ENCODE measurements around the gene GPR161.
A peak's percentile ranks its signal among the peaks of the same experiment; 100 is the strongest.

Gene GPR161

DNA sequence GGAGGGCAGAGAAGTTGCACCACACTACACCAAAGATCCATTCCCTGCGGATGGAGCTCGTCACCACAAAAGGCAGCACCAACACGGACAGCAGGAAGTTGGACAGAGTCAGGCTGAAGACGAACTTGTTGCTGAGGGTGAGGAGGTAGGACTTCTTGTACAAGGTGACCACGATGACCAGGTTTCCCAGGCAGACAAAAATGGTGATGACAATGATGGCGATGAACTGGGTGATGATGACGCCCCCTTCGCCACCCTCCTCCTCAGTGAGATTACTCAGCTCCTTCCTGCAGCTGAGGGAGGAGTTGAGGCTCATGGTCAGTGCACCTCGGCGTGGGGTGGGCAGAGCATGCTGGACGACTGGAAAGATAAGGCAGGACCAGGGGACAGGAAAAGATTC lies 32.2 kb downstream of the GPR161 start:
- no peak for DNase-seq

DNA sequence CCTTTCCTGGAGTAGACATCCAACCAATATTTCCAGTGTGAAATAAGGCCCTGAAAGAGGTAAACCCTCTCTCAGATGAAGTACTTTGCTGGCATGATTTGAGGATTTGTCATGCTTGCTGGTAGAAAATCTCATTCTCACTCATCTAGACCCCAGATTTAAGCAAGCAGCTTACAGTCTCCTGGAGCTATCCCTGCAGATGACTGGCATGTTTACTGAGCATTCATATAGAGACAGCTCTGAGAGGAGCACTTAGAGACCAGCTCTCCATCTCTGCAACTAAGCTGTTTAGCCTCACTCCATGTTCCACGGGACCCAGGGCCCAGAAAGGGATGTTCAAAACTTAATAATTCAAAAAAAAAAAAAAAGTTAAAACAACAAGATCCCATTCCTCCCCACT lies 34.2 kb downstream of the GPR161 start:
- DNase-seq: no peak

DNA sequence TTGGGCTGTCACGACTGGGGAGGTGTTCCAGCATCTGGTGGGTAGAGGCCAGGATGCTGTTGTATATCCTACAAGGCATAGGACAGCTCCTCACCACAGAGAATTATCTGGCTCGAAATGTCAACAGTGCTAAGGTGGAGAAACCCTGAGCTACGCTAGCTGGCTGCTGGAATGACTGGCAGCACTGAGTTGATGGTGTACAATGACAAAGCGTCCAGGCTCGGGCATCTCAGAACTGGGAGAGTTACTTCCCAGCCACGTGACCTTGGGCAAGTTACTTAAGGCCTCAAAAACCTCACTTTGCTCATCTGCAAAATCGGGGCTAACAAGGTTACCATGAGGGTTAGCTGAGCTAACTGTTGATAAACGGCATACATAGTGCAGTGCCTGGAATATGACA lies 35.4 kb downstream of the GPR161 start:
- DNase-seq: no peak

DNA sequence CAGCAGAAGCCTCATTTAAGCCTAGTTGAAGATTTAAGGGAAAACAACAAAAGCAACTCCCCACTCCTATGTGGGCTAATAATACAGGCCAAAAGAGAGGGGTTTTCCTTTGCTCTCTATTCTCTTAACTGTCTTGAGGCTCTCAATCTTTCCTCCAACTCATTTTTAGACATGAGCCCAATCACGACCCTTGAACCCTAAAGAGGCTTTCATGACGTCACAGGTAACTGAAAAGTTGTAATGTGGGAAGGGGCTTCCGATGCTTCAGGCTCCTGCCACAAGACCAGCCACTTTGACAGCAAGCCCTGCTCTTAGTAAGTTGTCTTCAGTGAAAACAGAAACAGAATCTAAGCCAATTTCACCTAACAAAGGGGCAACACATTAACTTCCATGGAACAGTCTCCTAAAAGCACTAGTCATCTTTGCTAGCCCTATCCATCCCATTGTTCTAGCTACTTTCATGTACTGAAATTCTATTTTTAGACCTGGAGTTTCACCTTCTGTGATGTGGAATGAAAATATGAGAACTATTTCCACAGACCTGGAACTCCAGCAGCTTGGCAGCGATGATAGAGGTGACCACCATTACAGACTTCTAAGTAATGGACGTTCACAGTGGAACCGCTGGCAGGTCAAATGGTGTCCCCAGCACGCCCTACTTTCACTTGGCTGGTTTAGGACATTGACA lies 36.3 kb downstream of the GPR161 start:
- no peak for DNase-seq

DNA sequence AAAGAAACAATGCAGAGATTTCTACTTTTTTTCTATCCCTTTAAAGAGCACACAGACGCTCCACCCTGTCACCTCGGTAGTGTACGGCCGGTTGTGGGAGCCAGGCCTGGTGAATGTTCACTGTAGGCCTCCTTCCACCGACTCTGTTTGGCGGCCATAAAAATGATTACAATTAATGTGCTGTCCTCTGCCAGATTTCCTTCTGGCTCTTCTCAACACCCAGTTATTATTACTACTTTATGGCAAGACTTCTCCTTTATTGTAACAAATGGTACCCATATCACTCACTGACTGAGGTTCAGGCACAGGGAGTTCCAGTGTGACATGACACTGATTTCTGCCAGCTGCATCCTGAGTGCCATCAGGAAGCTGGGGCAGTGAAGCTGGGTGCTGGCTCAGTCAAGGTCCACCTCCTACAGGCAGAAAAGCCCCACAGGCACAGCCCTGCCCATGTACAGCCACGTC lies 37.4 kb downstream of the GPR161 start:
- DNase-seq: no peak

DNA sequence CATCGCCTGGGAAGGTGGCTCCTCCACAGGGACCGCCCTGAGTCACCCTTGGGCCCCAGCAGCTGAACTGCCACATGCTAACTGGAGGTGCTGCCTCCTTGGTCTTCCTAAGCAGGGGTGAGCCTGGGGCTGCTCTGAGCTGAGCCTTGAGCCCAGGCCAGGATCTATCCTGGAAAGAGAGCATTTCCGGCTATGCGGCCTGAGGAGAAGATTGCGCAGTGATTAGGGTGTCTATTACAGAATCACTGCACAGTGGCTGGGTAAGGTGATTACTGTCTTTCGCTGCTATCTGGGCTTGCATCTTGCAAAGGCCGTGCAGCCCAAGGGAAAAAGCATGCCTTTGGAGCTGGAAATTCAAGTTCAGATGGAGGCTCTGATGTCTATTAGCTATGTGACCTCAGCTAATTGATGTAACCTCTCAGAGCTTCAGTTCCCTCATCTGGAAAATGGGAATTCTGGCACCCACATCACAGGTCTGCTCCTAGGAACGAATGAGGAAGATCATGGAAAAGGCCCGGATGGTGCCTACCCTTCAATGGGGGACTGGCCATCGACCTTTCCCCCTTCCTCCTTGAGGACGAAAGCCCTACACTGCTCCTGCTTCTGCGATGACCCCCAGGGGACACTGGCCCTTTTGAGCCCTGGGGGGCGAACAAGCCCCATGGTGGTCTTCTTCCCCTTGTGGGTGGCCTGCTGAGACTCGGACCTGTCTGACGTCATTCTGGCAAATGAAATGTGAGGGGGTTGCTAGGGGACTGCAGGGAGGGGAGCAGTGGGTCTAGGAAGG lies 38.0 kb downstream of the GPR161 start:
- DNase-seq: no peak

DNA sequence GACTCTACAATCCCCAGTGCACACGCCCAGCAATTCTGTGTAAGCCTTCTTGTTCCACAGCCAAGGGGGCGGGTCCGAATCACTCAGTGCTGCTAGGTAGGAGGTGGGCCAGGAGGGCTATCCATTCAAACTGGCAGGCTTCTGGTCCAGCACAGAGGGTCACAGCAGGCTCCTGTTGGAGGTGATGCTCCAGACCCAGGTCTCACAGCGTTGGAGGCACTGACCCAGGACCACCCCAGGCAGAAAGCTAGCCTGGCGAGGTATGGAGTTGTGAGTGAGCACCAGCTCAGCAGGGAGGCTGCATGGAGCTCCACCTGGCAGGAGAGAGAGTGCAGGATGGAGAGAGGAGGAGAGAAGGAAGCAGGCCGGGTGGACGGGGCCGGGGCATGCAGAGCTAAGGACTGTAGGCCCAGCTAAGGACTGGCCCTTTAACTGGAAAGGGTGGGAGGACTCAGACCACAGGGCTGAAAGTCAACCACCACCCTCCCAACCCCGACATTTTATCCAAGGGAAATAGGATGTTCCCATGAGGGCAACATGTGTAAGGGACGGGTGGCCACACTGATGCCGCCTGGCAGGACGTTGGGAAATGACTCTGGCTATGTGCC lies 38.7 kb downstream of the GPR161 start:
- DNase-seq: no peak

DNA sequence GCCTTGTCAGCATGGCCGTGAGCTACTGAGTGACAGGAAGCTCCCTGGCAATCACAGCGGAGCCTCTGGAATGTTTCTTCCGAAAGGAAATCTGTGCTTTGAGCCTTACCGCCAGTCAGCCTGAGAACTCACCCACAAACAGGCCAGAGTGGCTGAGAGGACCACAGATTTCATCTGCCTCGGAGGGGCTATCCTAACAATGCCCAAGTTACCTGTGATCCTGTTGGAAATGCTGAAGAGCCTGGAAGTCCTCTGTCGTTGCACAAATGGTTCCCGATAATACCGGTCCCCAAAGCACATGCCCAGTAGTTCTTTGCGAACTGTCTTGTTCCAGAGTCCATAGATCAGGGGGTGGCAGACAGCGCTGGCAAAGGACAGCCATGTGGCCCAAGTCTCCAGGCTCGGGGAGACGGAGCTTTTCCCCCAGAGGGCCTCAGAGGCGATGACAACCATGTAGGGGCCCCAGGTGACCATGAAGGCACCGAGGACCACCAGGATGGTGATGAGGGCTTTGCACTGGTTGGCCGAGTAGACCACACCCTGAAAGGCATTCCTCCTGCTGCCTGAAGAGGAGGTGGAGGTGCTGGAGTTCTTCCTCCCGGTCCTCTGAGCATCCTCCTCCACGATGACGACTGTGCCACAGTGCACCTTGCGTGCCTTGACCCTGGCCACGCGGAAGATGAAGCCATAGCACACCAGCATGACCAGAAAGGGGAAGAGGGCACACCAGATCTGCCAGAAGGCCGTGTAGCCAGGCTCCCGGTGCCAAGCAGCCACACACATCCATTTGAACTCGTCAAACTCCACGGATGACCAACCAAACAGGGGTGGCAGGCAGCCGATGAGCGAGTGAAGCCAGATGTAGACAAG lies 40.2 kb downstream of the GPR161 start:
- no peak for DNase-seq

DNA sequence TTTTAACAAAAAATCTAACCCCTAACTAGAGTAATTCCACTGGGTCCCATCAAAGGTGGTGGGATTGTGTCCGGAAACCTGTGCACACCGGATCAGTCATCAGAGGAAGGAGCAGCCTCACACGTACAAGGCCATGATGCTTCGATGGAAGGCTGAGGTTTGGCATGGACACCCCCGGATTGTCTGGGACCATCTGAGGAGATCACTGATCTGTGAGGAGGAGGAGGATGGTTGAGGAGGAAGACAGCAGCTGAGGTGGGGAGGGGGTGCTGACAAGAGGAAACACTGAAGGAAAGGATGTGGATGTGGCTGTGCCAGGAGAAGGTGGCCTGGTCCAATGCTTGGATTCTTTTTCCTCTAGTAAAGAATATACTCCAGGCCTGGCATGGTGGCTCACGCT lies 41.3 kb downstream of the GPR161 start:
- DNase-seq: no peak

DNA sequence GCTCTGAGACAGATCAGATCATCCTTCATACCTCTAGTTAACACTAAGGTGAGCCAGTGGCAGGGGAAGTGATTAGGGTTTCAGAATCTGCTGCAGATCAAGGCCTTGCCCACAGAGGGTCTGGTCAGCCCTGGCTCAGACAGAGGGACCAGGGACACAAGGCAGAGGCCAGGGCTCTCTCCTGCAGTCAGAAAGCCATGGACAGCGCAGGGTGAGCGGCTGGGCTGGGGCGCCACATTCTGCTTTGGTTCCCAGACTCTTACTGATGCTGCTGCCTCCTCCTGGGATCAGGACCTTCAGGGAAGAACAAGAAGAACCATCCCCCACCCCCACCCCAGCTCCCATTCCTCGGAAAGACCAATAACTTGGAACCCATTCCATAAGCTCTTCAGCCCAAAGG lies 43.1 kb downstream of the GPR161 start:
- no peak for DNase-seq

DNA sequence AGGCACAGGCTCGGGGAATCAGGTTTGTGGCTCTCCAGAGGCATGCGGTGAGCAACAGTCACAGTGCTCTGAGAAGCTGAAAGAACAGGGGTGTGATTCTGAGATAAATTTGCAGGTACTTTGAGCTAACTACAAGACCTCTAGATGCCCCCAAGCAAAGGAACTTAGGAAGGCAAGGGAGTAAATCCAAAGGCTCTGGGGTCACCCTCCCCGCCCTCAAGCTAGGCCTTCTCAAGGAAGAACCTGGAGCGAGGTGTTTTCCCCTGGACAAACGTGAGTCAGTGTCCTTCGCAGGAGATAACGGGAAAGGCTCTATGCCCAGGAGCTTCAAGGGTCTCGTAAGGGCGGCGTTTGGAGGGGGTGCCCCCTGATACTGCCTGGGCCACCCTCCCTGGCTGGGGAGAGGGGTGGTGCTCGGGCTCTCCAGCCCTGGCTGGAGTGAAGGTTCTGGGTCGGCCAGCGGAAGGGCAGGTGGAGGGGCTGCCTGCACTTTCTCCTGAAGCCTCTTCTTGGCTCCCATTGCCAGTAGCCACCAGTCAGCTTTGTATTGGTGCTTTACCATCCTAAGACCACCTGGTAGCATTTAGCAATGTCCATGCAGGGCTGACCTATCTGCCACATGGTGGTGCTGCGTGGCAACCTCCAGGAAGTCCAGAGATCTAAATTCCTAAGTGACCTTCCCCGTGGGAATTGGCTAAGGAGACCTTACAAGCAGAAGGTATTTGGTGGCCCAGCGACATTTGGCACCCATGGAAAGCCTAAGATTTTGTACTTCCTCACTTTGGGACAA lies 44.0 kb downstream of the GPR161 start:
- peak in 1 of 2 experiments; percentile 66 for DNase-seq

DNA sequence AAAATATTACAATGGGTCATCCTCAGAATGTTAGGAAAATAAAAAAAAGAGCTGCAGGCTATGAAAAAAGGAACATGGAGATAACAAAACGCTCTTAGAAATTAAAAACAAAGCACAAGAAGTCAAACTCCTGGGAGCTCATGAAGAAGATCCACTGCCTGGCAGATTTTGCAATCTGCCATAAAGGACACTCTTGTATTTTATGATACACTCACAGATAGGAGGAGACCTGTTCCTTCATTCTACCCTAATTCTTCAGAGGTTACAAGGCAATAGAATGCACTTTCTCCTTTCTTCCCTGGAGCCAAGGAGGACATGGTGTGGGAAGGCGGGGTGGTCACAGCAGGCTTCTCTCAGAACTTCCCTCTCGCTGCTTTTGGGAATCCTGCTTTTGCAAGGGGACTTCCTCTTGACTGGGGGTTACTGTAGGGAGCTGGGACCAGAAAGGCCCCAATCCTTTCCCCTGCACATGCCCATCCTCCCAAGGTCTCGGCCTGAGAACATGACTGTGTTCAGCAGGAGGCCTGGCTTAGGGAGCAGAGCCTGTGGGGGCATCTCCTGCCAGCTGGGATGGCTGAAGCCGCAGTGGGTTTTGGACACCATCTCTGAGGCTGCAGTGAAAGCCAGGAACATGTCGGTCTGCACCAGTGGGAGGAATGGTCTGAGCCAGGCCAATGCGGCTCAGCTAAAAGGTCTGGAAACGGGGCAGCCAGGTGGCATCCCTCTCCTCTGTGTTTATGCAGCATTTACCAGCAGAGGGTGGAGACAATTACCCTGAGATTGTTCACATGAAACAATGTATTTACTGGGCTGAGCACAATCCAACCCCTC lies 44.8 kb downstream of the GPR161 start:
- no peak for DNase-seq

DNA sequence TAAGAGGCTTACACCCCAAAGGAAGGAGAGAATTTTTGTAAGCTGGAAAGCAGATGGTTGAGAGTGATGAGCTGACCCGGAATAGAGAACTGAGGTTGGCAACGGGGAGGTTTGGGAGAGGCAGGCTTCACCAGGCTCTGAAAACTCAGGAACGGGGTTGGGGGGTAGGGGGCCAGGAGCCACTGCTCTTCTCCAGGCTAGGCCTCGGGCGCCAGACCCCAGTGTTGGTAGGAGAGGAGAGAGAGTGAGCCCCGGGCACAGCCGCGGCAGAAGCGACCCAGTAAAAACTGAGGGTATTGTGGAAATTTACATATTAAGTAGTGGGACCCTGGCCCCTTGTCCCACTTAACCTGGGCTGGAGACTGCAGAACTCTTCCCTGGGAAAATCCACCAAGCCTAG lies 45.7 kb downstream of the GPR161 start:
- DNase-seq: no peak

DNA sequence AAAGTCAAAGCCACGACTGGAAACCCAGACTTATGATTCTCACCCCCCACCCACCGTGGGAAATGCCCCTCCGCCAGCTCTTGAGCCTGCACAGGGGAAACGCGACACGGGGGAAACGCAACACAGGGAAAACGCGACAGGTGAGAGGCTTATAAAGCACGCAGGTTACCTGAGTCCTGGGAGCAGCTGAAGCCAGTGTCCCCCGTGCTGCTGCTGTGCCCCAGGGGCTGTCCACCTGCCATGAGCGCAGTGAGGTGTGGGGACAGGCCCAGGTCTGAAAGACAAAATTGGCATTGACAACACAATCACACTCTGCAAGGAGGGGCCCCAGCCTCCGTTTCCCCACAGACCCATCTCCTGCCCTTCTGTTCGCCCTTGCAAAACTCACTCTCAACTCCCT lies 46.3 kb downstream of the GPR161 start:
- DNase-seq: no peak

DNA sequence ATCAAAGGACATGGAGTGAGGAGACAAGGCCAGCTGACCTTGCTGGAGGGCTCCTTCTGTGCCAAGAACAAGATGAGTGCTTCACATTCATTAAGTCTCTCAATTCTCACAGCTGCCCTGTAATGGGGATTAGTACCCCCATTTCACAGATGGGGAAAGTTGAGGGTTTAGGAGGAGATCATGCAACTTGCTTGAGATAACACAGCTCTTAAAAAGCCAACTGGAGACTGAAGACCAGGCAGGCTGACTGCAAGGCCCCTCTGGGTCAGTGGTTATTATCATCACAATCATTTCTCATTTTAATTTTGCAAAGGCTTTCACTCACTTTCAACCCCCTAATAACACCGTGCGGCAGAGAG lies 46.8 kb downstream of the GPR161 start:
- DNase-seq: no peak

DNA sequence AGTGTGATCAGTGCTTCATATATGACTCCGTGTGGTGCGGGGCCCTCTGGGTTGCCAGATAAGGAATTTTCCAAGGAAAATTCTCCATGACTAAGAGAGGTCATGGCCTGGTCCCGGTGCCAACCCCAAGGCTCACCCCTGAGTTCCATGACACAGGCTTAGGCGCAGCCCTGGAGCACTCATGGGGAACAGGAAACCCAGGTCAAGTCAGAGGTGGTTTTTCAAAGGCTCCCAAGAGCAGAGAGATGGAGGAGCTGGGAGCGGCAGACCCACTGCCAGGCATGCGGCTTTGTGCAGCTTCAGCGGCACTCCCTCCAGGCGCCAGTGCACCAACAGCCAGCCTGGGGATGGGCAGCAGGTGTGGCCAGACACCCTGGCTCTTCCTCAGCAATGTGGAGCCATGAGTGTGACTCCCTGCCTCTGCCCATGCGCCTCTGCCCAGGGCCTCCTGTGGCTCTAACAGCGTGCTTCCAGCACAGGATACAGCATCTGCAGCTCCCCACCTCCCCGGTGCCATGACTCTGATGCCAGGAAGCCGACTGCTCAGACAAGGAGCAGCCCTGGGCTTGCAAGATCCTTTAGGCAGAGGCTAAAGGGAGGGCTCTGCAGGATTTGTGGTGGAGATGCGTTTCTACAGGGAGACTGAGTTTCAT lies 47.3 kb downstream of the GPR161 start:
- DNase-seq: no peak

DNA sequence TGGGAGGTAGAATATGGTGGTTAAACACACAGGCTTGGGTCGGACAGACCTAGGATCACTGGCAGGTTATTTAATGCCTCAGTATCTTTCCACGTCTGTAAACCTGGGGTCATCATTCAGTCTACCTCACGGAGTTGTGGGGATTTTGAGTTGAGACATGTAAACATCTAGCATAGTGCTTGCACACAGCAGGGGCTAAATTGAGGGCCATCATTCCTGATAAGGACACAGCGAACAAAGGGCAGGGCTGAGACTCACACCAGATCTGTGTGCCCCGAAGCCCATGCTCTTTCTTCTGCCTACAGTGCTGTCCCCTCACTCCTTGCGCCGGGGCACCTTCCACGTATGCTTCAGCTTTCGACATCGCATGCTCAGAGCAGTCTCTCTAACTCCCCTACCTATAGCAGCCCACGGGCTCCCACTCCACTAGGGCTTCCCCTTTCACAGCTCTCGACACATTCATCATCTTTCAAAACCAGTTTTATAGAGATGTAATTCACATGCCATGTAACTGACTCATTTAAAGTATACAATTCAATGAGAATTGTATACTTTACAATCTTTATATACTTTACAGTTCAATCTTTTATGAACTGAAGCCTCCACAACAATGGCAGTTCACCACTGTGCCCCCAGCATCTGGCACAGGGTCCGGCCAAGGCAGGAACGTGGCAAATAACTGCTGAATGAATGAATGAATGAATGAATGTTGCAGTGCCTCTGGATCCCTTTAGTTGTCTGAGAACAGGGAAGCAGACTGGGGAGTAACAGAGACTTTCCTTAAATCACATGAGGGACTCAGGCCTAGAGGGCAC lies 48.0 kb downstream of the GPR161 start:
- DNase-seq: no peak

DNA sequence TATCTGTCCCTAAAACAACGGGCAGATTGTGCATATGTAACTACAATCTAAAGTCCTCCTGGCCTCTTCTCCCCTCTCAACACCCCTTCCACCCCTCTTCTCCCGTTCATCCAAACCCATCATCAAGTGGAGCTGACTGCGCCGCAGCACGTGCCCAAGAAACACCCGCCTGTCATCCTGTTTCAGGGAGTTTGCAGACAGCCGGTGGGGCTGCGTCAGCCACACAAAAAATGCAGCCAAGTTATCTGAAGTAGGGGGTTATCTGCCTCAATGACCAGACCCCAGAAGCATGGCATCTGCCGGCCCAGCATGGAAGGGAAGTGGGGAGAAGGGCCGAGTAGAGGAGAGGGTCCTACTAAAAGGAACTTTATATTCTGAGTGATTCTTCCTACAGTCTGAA lies 49.0 kb downstream of the GPR161 start:
- no peak for DNase-seq

DNA sequence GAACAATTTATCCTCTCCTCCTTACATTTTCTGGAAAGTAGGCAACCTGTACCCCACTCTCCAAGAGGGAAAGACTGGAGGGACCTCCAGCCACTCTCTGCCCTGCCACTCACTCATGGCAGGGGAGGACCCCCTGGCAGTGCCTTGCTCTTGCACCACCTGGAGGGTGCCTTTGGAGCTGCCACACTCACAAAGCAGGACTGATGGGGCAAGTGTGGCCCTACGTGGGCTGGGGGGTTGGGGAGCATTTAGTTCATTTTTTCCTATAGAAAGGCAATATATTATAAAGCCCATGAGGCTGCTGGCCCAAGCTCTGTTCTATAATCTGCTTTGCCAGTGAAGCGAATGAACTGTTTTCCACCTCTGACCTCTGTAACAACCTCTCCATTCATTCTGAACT lies 50.3 kb downstream of the GPR161 start:
- DNase-seq: no peak

DNA sequence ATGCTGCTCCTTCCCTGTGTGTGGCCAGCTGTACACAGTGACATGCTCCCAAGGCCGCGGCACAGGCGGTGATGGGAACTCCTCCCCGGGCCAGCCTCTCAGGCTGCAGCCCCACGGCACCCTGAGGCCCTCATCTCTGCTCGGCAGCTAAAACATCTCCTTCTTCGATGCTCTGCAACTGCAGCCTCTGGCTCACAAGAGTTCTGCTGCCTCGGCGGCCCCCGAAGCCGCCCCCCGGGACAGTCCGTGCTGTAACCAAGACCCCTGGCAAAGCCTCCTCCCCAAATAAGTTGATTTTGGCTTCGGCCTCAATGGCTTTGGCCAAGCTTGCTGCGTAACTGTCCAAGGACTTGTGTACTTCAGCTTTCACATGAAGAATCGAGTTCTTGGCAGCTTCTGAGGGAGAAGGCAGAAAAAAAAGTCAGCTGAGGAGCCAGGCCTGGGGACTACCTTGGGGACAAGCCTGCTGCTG lies 51.3 kb downstream of the GPR161 start:
- no peak for DNase-seq
